KMS-11 (cell line): ENCODE results near the gene ZG16B.

Experiments used
- H2AFZ ChIP-seq: fragments of 200-600 bp; sonication (generic); 2 replicates; pipeline ENCODE4 v1.6.1; 2016; ENCODE audit warnings: antibody characterized with exemption, mixed run types, low read depth
- H3K27ac ChIP-seq: fragments of 200-600 bp; sonication (generic); 2 replicates; pipeline ENCODE4 v1.6.1; 2016; ENCODE audit warnings: mild to moderate bottlenecking, mixed run types
- H3K27me3 ChIP-seq: fragments of 200-600 bp; sonication (generic); 2 replicates; pipeline ENCODE4 v1.6.1; 2017; ENCODE audit warnings: mild to moderate bottlenecking, low read depth, mixed run types, moderate library complexity; ENCODE audit not compliant: insufficient read depth
- H3K36me3 ChIP-seq: fragments of 200-600 bp; sonication (generic); 2 replicates; pipeline ENCODE4 v1.6.1; 2017; ENCODE audit warnings: mild to moderate bottlenecking, mixed run types; ENCODE audit not compliant: insufficient read depth
- H3K4me1 ChIP-seq: fragments of 200-600 bp; sonication (generic); 2 replicates; pipeline ENCODE4 v1.6.1; 2016; ENCODE audit warnings: mild to moderate bottlenecking, low read depth, mixed run types; ENCODE audit not compliant: poor library complexity, severe bottlenecking
- H3K4me2 ChIP-seq: fragments of 200-600 bp; sonication (generic); 2 replicates; pipeline ENCODE4 v1.7.0; 2016; ENCODE audit warnings: mild to moderate bottlenecking, mixed run types
- H3K4me3 ChIP-seq: fragments of 200-600 bp; sonication (generic); IDR thresholded peaks from 2 replicates; pipeline ENCODE4 v1.6.1; 2017; ENCODE audit warnings: low read depth, low read length, mixed read lengths; ENCODE audit not compliant: insufficient read depth
- H3K79me2 ChIP-seq: fragments of 200-600 bp; sonication (generic); 2 replicates; pipeline ENCODE4 v1.6.1; 2016; ENCODE audit warnings: low read depth, mixed run types; ENCODE audit not compliant: insufficient read depth
- H3K9ac ChIP-seq: fragments of 200-600 bp; sonication (generic); 2 replicates; pipeline ENCODE4 v1.6.1; 2016; ENCODE audit warnings: mild to moderate bottlenecking, mixed run types
- H4K20me1 ChIP-seq: fragments of 200-600 bp; sonication (generic); 2 replicates; pipeline ENCODE4 v1.6.1; 2016; ENCODE audit warnings: mild to moderate bottlenecking, mixed run types; ENCODE audit not compliant: insufficient read depth
- CTCF ChIP-seq: fragments of 200-600 bp; sonication (generic); conservative IDR thresholded peaks from 2 replicates; pipeline ENCODE4 v1.6.1; 2017; ENCODE audit warnings: low read depth, mild to moderate bottlenecking, antibody characterized with exemption, low read length, moderate library complexity, mixed read lengths

Gene ZG16B

DNA sequence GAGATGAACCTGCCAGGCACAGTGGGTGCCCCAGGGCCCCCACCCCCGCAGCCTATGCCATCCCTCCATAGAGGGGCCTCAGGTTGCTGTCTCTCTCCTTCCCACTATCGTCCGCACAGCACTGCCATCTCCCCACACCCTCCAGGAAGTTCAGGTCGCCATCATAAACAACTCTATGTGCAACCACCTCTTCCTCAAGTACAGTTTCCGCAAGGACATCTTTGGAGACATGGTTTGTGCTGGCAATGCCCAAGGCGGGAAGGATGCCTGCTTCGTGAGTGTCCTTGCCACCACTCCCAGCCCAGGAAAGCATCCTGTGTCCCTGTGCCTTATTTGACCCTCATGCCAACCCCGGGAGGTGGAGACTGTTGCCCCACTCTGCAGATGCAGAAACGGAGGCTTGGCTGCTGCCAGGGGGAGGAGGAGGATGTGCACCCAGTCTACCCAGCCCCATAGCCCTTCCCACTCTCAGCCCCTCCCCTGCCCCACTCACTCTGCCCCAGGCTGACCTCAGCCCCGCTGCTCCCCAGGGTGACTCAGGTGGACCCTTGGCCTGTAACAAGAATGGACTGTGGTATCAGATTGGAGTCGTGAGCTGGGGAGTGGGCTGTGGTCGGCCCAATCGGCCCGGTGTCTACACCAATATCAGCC, 9.1 kb upstream of the ZG16B start:
- Histone ChIP-seq H3K4me3 (no peak overlapping the region), H4K20me1 (no peaks in the 10 kb centered on the region), H3K79me2 (no peaks in the 10 kb centered on the region), H3K4me1 (no peaks in the 10 kb centered on the region), H3K4me2 (no peak overlapping the region), H3K36me3 (no peaks in the 10 kb centered on the region), H3K27me3 (peaks cover 90% of the 10 kb centered on the region), H2AFZ (no peak overlapping the region), H3K9ac (no peak overlapping the region), H3K27ac (no peak overlapping the region)
- no peak for TF ChIP-seq CTCF

DNA sequence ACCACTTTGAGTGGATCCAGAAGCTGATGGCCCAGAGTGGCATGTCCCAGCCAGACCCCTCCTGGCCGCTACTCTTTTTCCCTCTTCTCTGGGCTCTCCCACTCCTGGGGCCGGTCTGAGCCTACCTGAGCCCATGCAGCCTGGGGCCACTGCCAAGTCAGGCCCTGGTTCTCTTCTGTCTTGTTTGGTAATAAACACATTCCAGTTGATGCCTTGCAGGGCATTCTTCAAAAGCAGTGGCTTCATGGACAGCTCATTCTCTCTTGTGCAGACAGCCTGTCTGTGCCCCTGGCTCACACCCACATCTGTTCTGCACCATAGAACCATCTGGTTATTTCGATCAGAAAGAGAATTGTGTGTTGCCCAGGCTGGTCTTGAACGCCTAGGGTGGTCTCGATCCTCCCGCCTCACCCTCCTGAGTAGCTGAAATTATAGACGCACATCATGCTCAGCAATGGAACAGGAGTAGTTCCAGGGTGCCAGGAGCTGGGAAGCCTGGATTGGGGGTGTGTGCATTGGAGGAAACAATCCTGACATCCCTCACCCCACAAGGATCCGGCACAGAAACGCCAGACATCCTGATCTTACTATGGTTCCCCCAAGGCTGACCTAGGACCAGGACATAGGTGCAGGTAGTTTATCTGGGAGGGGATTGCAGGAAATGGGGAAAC, 8.5 kb upstream of the ZG16B start:
- no peak overlapping the region for H3K27ac ChIP-seq

GRCh38 chr16:2822158-2822495, 8.0 kb upstream of the ZG16B start:
- Histone ChIP-seq H3K9ac (no peak overlapping the region), H2AFZ (no peak overlapping the region), H3K27ac (no peak overlapping the region), H3K36me3 (no peaks in the 10 kb centered on the region), H3K4me3 (no peak overlapping the region), H3K79me2 (no peaks in the 10 kb centered on the region), H3K4me2 (no peak overlapping the region), H4K20me1 (no peaks in the 10 kb centered on the region), H3K27me3 (peaks cover 93% of the 10 kb centered on the region), H3K4me1 (no peaks in the 10 kb centered on the region)
- TF ChIP-seq CTCF = no peak

More for the DNA sequence above, 8.5 kb upstream of the ZG16B start:
- Histone ChIP-seq H3K36me3 (no peaks in the 10 kb centered on the region), H3K79me2 (no peaks in the 10 kb centered on the region), H3K4me2 (no peak overlapping the region), H3K4me1 (no peaks in the 10 kb centered on the region), H2AFZ (no peak overlapping the region), H3K4me3 (no peak overlapping the region), H3K27me3 (peaks cover 90% of the 10 kb centered on the region), H4K20me1 (no peaks in the 10 kb centered on the region), H3K9ac (no peak overlapping the region)
- no peak for TF ChIP-seq CTCF

GRCh38 chr16:2822496-2822895, 7.6 kb upstream of the ZG16B start:
- H3K79me2 ChIP-seq = no peaks in the 10 kb centered on the region
- TF ChIP-seq CTCF = no peak
- no peaks in the 10 kb centered on the region for H3K36me3 ChIP-seq
- H3K27ac ChIP-seq = no peak overlapping the region
- no peak overlapping the region for H3K9ac ChIP-seq
- peaks cover 96% of the 10 kb centered on the region for H3K27me3 ChIP-seq
- H3K4me2 ChIP-seq = no peak overlapping the region
- H3K4me1 ChIP-seq = no peaks in the 10 kb centered on the region
- H2AFZ ChIP-seq = no peak overlapping the region
- H3K4me3 ChIP-seq = no peak overlapping the region
- no peaks in the 10 kb centered on the region for H4K20me1 ChIP-seq
